B cell (primary cell): ENCODE data around the gene LRCH1. TPM values are rescaled to one million over a fixed set of nuclear protein-coding genes. Genes with fewer than 3 reads are reported as not detected.

ENCODE experiments used
- ATAC-seq: fragments of 200-7000 bp; cut with Tn5 transposase; one replicate; pipeline ENCODE4 v1.10.0; 2021; ENCODE audit warnings: low read depth, mild to moderate bottlenecking, moderate number of reproducible peaks, moderate library complexity
- CTCF ChIA-PET: fragments of 350-600 bp; sonication (Branson Sonifier 250); formaldehyde crosslinking; loops from one replicate; lab custom pipeline; 2021; ENCODE audit warnings: antibody characterized with exemption, inconsistent platforms; lab: Charles Lee
- POLR2A ChIA-PET: fragments of 350-600 bp; sonication (Branson Sonifier 250); formaldehyde crosslinking; loops from one replicate; lab custom pipeline; 2021; ENCODE audit warnings: antibody characterized with exemption; lab: Charles Lee
- DNase-seq: peaks from one replicate; pipeline ENCODE4 v3.0.0; 2013
- H2AFZ ChIP-seq: 2 replicates; pipeline ENCODE4 v1.6.1; 2012; ENCODE audit warnings: mild to moderate bottlenecking, low read depth, low read length; ENCODE audit not compliant: insufficient read depth, poor library complexity, severe bottlenecking
- H3K27ac ChIP-seq, 2 donors: 1 replicate in 1 of 2; 2 replicates in 1 of 2; pipeline ENCODE4 v1.5.1; 2012 to 2013; ENCODE audit warnings: low read length in 2 of 2, mild to moderate bottlenecking in 2 of 2, moderate library complexity in 1 of 2
- H3K27me3 ChIP-seq, 4 experiments: fragments of 200-600 bp in 1 of 4; sonication (generic) in 1 of 4; replicated peaks in 1 of 4; 1 replicate in 2 of 4; 2 replicates in 2 of 4; pipeline versions ENCODE4 v1.6.1 to v1.7.0; 2013 to 2016; ENCODE audit warnings: low read length in 3 of 4, mild to moderate bottlenecking in 2 of 4, mixed read lengths in 1 of 4, moderate library complexity in 1 of 4; ENCODE audit not compliant: insufficient read depth in 4 of 4, control insufficient read depth in 3 of 4; ENCODE audit errors: control extremely low read depth in 1 of 4
- H3K36me3 ChIP-seq, 2 experiments: replicated peaks in 1 of 2; 1 replicate in 1 of 2; 2 replicates in 1 of 2; pipeline versions ENCODE4 v1.6.1 to v1.7.1; 2013; ENCODE audit warnings: low read length in 1 of 2; ENCODE audit not compliant: insufficient read depth in 2 of 2, control insufficient read depth in 1 of 2; ENCODE audit errors: control extremely low read depth in 1 of 2, extremely low read depth in 1 of 2
- H3K4me1 ChIP-seq, 2 donors: fragments of 200-600 bp in 1 of 2; sonication (generic) in 1 of 2; 1 replicate in 1 of 2; 2 replicates in 1 of 2; pipeline versions ENCODE4 v1.5.1 to v1.6.1; 2013 to 2017; ENCODE audit warnings: low read length in 2 of 2; ENCODE audit not compliant: control insufficient read depth in 2 of 2, insufficient read depth in 2 of 2
- H3K4me2 ChIP-seq: replicated peaks from 2 replicates; pipeline ENCODE3; 2012; ENCODE audit warnings: mild to moderate bottlenecking, low read depth, low read length; ENCODE audit not compliant: poor library complexity, severe bottlenecking
- H3K4me3 ChIP-seq, 5 experiments: fragments of 200-600 bp in 1 of 5; sonication (generic) in 1 of 5; 1 replicate in 3 of 5; 2 replicates in 2 of 5; pipeline versions ENCODE4 v1.5.1 to v1.7.0; 2011 to 2016; ENCODE audit warnings: low read length in 4 of 5, mild to moderate bottlenecking in 4 of 5, low read depth in 2 of 5, control low read depth in 1 of 5, moderate library complexity in 1 of 5; ENCODE audit not compliant: insufficient read depth in 1 of 5; ENCODE audit errors: control extremely low read depth in 1 of 5, extremely low read depth in 1 of 5
- H3K79me2 ChIP-seq: fragments of 200-600 bp; sonication (generic); one replicate; pipeline ENCODE4 v1.6.0; 2016; ENCODE audit warnings: low read length; ENCODE audit not compliant: control insufficient read depth, insufficient read depth
- H3K9ac ChIP-seq: fragments of 200-600 bp; sonication (generic); 2 replicates; pipeline ENCODE4 v1.6.1; 2017; ENCODE audit warnings: mild to moderate bottlenecking, low read length, moderate library complexity
- H3K9me3 ChIP-seq, 3 donors: one replicate each; pipeline versions ENCODE4 v1.6.1 to v1.7.1; 2013; ENCODE audit warnings: low read length in 2 of 3; ENCODE audit not compliant: control insufficient read depth in 2 of 3, insufficient read depth in 1 of 3; ENCODE audit errors: control extremely low read depth in 1 of 3
- H4K20me1 ChIP-seq: 2 replicates; pipeline ENCODE4 v1.6.0; 2012; ENCODE audit warnings: mild to moderate bottlenecking, low read length; ENCODE audit not compliant: insufficient read depth, control insufficient read depth, poor library complexity, severe bottlenecking
- H3K27ac Mint-ChIP-seq: one replicate; pipeline ENCODE4 v1.8.0; 2021; ENCODE audit warnings: mixed read lengths
- H3K27me3 Mint-ChIP-seq: one replicate; pipeline ENCODE4 v1.8.0; 2021; ENCODE audit warnings: mixed read lengths
- H3K4me1 Mint-ChIP-seq: one replicate; pipeline ENCODE4 v1.8.0; 2021; ENCODE audit warnings: mixed read lengths
- H3K4me3 Mint-ChIP-seq: one replicate; pipeline ENCODE4 v1.8.0; 2021; ENCODE audit warnings: mixed read lengths
- H3K9me3 Mint-ChIP-seq: one replicate; pipeline ENCODE4 v1.8.0; 2022; ENCODE audit warnings: mixed read lengths; ENCODE audit not compliant: insufficient read depth
- CTCF ChIP-seq: fragments of 200-600 bp; IDR thresholded peaks from one replicate; pipeline ENCODE4 v1.8.0; 2022; ENCODE audit warnings: antibody characterized with exemption, mild to moderate bottlenecking
- EZH2 ChIP-seq: IDR thresholded peaks from 2 replicates; pipeline ENCODE4 v1.6.1; 2012; ENCODE audit warnings: borderline replicate concordance, low read depth, mild to moderate bottlenecking, moderate library complexity, low read length; ENCODE audit not compliant: insufficient read depth, poor library complexity, severe bottlenecking
- WGBS: methylation state at CpG from one replicate; pipeline ENCODE4 v1.1.5; 2013; ENCODE audit warnings: missing lambda C conversion rate; ENCODE audit not compliant: insufficient coverage; 5-methylcytosine and 5-hydroxymethylcytosine counted together
- intact Hi-C: fragments of 100-400 bp; cut with micrococcal nuclease; formaldehyde crosslinking; loops from one replicate; pipeline ENCODE4 v1.10.0; 2022
- polyA plus RNA-seq: library from polyadenylated mRNA; depleted of rRNA; stranded (reverse); fragments of >200 nt; gene quantifications from 2 replicates; pipeline ENCODE4 v1.2.3, GENCODE V29; 2012
- total RNA-seq, 2 donors: library from RNA; stranded (reverse); fragments of 120-200 nt in 1 of 2; gene quantifications; 1 replicate in 1 of 2; 2 replicates in 1 of 2; pipeline versions ENCODE4 v1.2.3 to v1.2.4, GENCODE V29; 2013 to 2022

Gene LRCH1
- total and polyA plus RNA-seq, 2 donors (not counting 1 experiment from before 2014, with no cell fraction given) = 13.0 to 50.3 TPM

GRCh38 chr13:46683676-46684260 lies 130.8 kb downstream of the LRCH1 start:
- peaks cover 21% of the 10 kb centered on the region for H3K4me1 Mint-ChIP-seq
- ChIA-PET POLR2A (no interaction called here), CTCF (interaction anchor here (1.1 to 10.6 kb wide), 4 partner anchors 37 to 189 kb away, joined by 3 to 120 read pairs (median 4); partner anchors contain the start of gene LRCH1)
- TF ChIP-seq CTCF (no peak), EZH2 (no peak)
- no peak overlapping the region for H2AFZ ChIP-seq
- DNase-seq (no peak), ATAC-seq (no peak)
- intact Hi-C loops = no loop called here
- peaks cover 17 to 21% of the 10 kb centered on the region in 2 donors for H3K4me1 ChIP-seq
- peaks cover 6% of the 10 kb centered on the region for H4K20me1 ChIP-seq
- H3K36me3 ChIP-seq = peaks cover 11 to 17% of the 10 kb centered on the region in 2 experiments
- no peak overlapping the region for H3K4me3 ChIP-seq
- H3K27ac ChIP-seq = no peak overlapping the region
- H3K9ac ChIP-seq = no peak overlapping the region
- H3K27me3 ChIP-seq = no peaks in the 10 kb centered on the region
- WGBS = no CpG with 5 or more reads among the region's 1 CpG
- H3K27ac Mint-ChIP-seq = no peak overlapping the region
- no peaks in the 10 kb centered on the region for H3K9me3 Mint-ChIP-seq
- H3K4me3 Mint-ChIP-seq = no peak overlapping the region
- H3K27me3 Mint-ChIP-seq = no peaks in the 10 kb centered on the region
- H3K4me2 ChIP-seq = no peak overlapping the region
- H3K9me3 ChIP-seq = no peaks in the 10 kb centered on the region
- peaks cover 58% of the 10 kb centered on the region for H3K79me2 ChIP-seq

GRCh38 chr13:46684287-46685001 lies 131.5 kb downstream of the LRCH1 start:
- Histone ChIP-seq H3K27ac (no peak overlapping the region), H3K27me3 (no peaks in the 10 kb centered on the region), H3K9ac (no peak overlapping the region), H4K20me1 (peaks cover 6% of the 10 kb centered on the region), H3K9me3 (no peaks in the 10 kb centered on the region), H3K4me2 (no peak overlapping the region), H3K79me2 (peaks cover 52% of the 10 kb centered on the region), H2AFZ (no peak overlapping the region), H3K4me1 (peaks cover 10 to 14% of the 10 kb centered on the region in 2 donors), H3K4me3 (no peak overlapping the region), H3K36me3 (peaks cover 11 to 17% of the 10 kb centered on the region in 2 experiments)
- no peak overlapping the region for H3K4me3 Mint-ChIP-seq
- WGBS = 100% methylated on average over 1 of the region's 3 CpGs
- TF ChIP-seq EZH2 (no peak), CTCF (no peak)
- no peaks in the 10 kb centered on the region for H3K9me3 Mint-ChIP-seq
- no peak for ATAC-seq
- no peak for DNase-seq
- no peak overlapping the region for H3K27ac Mint-ChIP-seq
- H3K4me1 Mint-ChIP-seq = peaks cover 21% of the 10 kb centered on the region
- ChIA-PET POLR2A (no interaction called here), CTCF (interaction anchor here (1.1 to 10.6 kb wide), 2 partner anchors 36 to 132 kb away, joined by 3 to 120 read pairs; partner anchors contain the start of gene LRCH1)
- no peaks in the 10 kb centered on the region for H3K27me3 Mint-ChIP-seq
- intact Hi-C loops = no loop called here
